Astrocyte (in vitro differentiated cells and primary cell): ENCODE data around the gene BCL11B.

Experiments
- CTCF ChIP-seq: IDR thresholded peaks from 2 replicates; pipeline ENCODE4 v1.5.1; 2011; ENCODE audit warnings: low read depth, mild to moderate bottlenecking, inconsistent platforms, low read length, moderate library complexity; ENCODE audit not compliant: insufficient read depth
- EZH2 ChIP-seq: IDR thresholded peaks from 2 replicates; pipeline ENCODE4 v1.6.1; 2012; ENCODE audit warnings: mild to moderate bottlenecking, low read length, inconsistent platforms; ENCODE audit not compliant: insufficient read depth

GRCh38 chr14:99132821-99133635 is 139.0 kb downstream of the BCL11B start:
- TF ChIP-seq EZH2: no peak
- no peak for TF ChIP-seq CTCF
